ENCODE measurements around the gene GAL.
A peak's percentile ranks its signal among the peaks of the same experiment; 100 is the strongest.

GAL gene

GRCh38 chr11:68658661-68659060, 25.7 kb upstream of the GAL start:
- DNase-seq (ENCODE audit: low read depth, low spot score) = no peak

DNA sequence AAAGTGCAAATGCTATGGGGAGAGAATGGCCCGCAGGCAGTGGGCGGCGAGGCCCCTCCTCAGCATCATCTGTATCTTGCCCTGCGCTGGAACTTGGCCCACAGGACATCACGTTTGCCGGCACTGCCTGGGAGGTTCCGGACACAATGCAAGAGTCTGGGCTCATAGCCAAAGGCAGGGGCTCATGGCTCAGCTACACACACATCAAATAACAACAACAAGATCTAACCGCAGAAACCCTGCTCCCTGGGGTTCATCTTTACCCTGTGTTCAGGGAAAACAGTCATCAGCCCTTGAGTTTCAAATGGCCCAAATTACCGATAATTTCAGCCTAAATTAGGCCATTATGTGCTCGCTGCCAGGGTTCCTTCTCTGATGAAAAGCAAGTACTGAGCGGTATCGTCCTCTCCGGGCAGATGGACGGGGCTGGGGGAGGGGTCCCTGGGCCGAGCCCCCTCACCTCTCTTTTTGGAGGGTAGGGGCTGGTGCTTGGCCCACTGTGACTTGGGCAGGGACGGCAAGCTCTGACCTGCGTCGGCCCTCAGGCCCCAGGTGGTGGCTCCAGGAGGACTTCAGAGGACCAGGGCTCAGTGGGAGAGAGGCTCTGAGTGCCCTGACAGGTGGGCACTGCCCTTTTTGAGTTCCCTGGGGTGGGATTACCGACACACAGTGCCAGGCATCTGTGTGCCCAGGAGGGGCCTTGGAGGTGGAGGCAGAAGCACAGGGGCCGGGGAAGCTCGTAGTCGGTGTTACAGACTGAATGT, 25.0 kb upstream of the GAL start:
- peak; percentile 98 for DNase-seq (ENCODE audit: low read depth, low spot score)

DNA sequence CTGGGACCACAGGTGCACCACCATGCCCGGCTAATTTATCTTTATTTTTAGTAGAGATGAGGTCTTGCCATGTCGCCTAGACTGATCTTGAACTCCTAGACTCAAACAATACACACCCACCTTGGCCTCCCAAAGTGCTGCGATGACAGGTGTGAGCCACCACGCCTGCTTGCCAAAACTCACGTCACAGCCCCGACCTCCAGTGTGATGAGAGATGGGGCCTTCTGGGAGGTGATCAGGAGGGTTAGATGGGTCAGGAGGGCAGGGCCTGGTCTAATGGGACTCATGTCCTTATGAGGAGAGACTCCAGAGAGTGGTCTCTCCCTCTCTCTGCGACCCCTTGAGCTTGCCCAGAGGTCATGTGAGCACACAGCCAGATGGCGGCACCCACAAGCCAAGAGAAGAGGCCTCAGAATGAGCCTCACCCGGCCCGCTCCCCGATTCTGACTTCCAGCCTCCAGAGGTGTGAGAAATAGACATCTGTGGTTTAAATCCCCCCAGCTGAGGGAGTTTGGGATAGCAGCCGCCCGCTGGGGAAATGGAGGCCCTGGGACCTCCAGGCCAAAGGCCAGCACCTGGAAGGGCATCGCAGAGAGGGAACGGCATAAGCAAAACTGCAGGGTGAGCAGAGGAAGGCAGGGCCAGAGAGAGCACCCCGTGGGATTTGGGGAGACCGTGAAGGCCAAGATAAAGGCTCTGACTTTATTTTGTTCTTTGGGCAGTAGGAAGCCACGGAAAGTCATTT, 24.1 kb upstream of the GAL start:
- DNase-seq (ENCODE audit: low read depth, low spot score) = no peak

DNA sequence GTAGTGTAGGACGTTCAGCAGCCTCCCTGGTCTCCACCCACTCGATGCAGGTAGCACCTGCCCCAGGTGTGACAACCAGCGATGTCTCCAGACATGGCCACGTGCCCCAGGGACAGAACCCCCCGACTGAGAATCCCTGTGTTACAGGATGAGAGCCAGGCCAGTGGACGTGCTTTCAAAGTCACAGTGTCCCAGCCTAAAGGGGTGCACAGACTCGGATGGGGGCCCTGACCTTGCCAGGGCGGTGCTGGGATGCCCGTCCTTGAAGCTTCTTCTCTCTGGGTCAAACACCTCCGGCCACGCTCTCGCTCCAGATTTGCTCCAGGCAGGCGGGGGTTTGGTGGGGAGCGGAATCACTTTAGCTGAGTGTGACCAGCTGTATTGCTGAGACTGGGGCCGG, 23.3 kb upstream of the GAL start:
- no peak for DNase-seq (ENCODE audit: low read depth, low spot score)

GRCh38 chr11:68661697-68662603, 22.4 kb upstream of the GAL start:
- DNase-seq (ENCODE audit: low read depth, low spot score) = no peak

DNA sequence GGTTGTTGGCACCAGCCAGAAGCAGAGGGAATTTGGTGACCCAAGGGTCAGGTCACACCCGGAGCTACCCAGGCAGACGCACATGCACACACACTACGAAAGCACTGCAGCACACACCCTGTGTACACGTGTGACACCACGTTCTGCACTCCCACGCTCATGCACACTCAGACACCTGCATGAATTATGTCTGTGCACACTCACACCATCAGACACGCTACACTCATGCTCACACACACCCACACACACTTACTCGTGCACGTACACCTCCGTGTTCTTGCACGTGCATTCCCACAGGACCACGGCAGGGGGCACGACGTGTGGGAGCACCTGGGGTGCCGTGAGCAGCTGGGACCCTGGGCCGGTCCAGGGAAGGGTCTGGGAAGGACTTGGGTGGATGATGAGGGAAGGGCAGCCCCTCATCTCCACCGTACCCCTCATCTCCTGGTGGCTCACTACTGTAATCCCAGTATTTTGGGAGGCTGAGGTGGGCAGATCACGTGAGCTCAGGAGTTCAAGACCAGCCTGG, 20.8 kb upstream of the GAL start:
- no peak for DNase-seq (ENCODE audit: low read depth, low spot score)

- no peak for DNase-seq (ENCODE audit: low read depth, low spot score)
Measured at GRCh38 chr11:68664141-68664540, 20.2 kb upstream of the GAL start.

DNA sequence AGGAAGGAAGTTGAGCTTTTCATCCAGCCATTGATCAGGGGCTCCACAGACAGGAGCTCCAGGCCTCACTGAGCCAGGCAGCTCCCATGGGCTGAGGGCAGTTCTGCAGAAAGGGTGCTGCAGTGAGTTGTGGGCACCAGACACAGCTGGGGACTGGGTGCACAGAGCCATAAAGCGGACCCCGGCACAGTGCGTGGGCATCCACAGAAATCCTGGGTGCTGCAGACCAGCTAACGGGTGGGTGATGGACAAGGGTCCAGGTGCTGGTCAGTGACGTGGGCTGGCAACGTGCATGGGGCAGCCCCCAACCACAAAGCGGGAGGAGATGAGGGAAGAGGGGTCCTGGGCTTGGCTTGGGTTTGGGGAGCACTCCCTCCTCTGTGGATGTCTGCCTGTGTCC, 19.4 kb upstream of the GAL start:
- DNase-seq (ENCODE audit: low read depth, low spot score) = no peak

DNA sequence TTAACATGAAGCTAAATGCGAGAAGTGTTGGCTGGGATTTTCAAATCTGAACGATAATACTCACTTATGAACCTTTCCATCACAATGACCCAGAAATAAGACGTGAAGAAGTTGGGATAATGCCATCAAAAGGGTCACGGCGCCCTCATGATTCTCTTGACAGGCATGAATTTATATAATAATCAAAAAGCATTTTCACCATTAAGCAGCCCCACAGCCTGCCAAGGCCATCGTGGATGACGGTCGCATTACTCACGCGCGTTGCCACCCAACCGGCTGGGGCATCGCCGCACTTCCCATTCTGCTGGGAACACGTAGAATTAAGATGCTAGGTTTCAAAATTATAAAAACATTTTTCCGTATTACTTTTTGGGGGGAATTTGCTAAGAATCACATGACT, 18.9 kb upstream of the GAL start:
- no peak for DNase-seq (ENCODE audit: low read depth, low spot score)

GRCh38 chr11:68666849-68667248, 17.5 kb upstream of the GAL start:
- no peak for DNase-seq (ENCODE audit: low read depth, low spot score)

- DNase-seq (ENCODE audit: low read depth, low spot score) = no peak
Measured at GRCh38 chr11:68667511-68668500, 16.5 kb upstream of the GAL start.

DNA sequence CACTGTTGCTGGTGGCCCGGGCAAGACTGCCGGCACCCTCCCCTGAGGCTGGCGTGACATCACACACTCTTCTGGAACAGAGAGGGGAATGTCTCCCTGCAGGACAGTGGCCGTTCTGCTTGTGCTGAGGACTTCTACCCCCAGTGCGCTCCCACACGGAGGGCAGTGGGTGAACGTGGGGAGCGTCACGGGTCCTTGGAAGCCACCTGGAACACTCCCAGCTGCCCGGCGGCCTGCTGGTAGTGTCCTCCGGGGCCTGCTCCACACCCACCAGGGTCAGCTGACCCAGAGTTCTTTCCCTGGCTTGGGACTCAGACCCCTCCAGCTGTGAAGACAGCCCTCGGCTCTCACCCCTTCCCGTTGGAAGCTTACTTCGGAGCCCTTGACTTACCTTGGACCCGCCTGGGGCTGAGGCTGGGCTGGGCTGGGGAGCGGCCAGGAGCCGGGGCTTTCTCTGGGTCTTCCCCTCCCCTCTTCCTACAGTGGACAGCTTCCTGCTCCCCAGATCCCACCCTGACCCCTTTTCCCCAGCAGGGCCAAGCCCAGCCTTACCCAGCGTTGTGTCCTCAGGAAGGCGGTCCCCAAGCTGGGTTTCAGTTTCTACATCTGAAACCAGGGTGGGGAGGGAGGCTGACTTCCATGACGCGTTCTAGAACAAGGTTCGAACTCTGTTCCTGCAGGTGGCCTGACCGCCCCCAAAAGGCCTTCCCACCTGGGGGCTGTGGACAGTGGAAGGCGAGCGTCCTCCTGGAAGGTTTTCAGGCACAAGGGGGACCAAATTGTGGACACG, 14.8 kb upstream of the GAL start:
- DNase-seq (ENCODE audit: low read depth, low spot score) = no peak

DNA sequence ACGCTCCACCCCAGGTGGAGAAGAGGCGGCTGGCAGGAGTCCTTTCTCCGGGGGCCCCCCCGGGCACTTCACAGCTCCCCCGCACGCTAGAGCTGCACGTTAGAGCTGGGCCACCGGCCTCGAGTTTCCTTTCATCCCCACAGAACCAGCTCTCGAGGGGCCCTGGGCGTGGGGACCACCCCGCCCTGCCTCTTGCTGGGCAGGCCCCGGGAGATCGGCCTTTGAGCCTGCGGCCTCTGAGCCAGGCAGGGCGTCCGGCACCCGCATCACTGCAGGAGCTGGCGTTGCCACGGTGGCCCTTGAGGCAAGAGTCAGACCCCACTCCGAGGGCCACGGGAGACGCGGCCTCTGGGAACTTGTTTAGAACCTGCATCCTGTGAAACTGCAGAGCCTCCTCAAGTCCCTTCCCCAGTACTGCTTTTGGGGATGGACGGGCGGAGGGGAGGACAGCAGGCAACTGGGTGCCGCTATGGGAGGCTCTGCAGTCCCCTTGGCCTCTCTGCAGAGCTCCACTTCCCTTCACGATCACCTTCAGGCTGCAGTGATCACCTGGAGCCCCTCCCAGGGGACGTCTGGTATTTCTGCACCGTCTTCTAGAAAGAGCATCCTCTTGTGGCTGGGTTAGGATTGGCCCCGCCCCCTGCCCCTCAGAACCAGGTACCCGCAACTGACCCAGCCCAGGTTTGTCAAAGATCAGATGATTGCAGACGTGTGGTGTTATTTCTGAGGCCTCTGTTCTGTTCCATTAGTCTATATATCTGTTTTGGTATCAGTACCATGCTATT, 13.9 kb upstream of the GAL start:
- no peak for DNase-seq (ENCODE audit: low read depth, low spot score)

- DNase-seq (ENCODE audit: low read depth, low spot score) = no peak
Measured at GRCh38 chr11:68673306-68673945, 10.9 kb upstream of the GAL start.

DNA sequence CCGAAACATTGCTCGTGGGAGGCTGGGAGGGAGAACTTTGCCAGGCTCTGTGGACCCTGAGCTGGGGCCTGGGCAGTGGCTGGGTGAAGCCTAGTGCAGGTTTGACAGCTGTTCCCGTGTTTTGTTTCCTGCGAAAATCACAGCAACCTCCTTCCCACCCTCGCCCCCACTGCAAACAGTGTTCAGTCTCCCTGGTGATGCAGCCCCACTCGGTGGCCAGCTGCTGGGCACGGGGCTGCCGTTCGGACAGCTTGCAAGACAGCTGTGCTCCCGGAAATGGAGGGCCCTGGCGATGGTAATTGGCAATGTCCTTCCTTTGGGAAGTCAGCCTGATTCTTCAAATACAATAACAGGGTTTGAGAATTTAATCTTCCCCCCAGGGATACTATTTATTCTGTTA, 10.4 kb upstream of the GAL start:
- no peak for DNase-seq (ENCODE audit: low read depth, low spot score)

DNA sequence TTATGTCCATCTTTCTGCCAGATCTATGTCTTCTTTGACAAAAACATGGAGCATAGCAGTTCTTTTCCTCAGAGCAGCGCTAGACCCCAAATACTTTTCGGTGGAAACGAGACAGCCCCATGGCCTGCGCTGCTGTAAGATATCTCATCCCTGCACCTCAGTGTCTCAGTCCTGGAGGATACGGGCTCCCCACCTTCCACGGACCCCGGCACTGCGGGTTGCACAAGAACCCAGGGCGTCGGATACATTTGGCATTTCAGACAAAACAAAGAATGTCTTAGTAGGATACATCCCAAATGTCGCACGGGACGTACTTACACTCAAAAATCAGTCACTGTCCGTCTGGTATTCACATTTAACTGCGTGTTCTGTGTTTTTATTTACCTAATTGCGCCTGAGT, 9.9 kb upstream of the GAL start:
- no peak for DNase-seq (ENCODE audit: low read depth, low spot score)

- DNase-seq (ENCODE audit: low read depth, low spot score) = peak; percentile 26
Measured at GRCh38 chr11:68677432-68677831, 6.9 kb upstream of the GAL start.

GRCh38 chr11:68678031-68678441, 6.3 kb upstream of the GAL start:
- DNase-seq (ENCODE audit: low read depth, low spot score) = no peak
